D721Med (cell line): ENCODE data around the gene DNMBP.

Experiments
- DNase-seq: peaks from one replicate; pipeline ENCODE4 v3.0.0; 2011; ENCODE audit warnings: low spot score; ENCODE audit not compliant: insufficient read length
- FAIRE-seq: peaks from 2 replicates; lab custom pipeline; 2011; peaks lifted over from hg19 to GRCh38; lab: Jason Lieb, UNC
- TF ChIP-seq, protein P1 (sequence below): IDR thresholded peaks from 2 replicates; pipeline ENCODE4 v1.5.1; 2012; ENCODE audit warnings: mild to moderate bottlenecking, control low read depth; ENCODE audit not compliant: insufficient read depth; ENCODE audit errors: missing control alignments

The DNMBP gene

DNA sequence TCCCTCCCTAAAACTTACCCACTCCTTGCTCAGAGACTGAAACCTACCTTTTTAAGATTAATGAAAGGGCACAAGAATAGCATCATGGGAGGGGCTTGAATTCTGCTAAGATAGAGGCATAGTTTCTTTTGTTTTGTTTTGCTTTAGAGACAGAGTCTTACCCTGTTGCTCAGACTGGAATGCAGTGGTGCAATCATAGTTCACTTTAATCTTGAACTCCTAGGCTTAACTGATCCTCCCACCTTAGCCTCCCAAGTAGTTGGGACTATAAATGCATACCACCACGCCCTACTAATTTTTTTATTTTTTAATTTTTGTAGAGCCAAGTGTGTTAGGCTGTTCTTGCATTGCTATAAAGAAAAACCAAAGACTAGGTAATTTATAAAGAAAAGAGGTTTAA lies 17.7 kb upstream of the DNMBP start:
- DNase-seq, result no peak
- no peak for FAIRE-seq
- TF ChIP-seq, protein P1, sequence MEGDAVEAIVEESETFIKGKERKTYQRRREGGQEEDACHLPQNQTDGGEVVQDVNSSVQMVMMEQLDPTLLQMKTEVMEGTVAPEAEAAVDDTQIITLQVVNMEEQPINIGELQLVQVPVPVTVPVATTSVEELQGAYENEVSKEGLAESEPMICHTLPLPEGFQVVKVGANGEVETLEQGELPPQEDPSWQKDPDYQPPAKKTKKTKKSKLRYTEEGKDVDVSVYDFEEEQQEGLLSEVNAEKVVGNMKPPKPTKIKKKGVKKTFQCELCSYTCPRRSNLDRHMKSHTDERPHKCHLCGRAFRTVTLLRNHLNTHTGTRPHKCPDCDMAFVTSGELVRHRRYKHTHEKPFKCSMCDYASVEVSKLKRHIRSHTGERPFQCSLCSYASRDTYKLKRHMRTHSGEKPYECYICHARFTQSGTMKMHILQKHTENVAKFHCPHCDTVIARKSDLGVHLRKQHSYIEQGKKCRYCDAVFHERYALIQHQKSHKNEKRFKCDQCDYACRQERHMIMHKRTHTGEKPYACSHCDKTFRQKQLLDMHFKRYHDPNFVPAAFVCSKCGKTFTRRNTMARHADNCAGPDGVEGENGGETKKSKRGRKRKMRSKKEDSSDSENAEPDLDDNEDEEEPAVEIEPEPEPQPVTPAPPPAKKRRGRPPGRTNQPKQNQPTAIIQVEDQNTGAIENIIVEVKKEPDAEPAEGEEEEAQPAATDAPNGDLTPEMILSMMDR, result no peak

DNA sequence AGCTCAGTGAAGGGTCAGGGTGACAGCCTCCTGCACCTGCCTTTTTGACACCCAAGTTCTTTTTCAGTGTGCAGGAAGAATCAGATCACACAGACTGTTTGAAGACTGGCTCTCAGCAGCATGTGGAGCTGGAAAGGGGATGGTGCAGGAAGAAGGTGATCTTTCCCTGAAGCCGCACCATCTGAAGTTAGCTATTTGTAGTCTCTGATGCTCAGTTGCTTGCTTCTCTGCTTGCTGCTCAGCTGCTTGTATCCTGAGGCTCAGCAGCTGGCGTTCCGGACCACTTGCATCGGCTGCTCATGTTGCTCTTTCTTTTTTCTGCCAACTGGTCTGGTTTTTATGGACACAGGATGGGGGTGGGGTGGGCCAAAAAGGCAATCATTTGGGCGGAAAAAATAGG lies 15.8 kb upstream of the DNMBP start:
- no peak for DNase-seq
- TF ChIP-seq, protein P1, result no peak
- no peak for FAIRE-seq

DNA sequence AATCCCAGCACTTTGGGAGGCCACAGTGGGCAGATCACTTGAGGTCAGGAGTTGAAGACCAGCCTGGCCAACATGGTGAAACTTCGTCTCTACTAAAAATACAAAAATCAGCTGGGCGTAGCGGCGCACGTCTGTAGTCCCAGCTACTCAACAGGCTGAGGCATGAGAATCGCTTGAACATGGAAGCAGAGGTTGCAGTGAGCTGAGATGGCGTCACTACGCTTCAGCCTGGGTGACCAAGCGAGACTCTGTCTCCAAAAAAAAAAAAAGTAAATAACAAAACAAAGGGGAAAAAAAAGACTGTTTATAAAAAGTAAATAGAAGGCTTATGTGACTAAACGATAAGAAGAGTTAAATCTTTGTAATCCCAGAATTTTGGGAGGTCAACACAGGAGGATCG lies 15.0 kb upstream of the DNMBP start:
- TF ChIP-seq, protein P1, result no peak
- no peak for DNase-seq
- no peak for FAIRE-seq

DNA sequence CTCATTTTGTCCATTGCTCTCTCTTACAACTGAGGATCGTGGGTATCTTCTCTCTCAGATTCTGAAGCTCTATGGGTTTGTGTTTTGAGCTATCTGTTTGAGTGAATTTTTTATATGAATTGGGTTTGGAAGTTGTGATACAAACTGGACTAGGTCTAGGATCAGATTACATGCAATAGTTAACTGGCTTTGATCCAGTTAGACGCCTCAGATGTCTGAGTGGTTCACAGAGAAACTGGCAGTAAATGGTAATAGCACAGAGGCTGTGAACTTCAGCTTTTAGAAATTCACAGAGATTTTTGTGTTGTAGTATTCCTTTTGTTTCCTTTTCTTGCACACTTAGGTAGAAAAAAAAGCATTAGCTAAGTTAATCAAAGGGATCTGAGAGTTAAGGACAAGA lies 12.7 kb upstream of the DNMBP start:
- no peak for FAIRE-seq
- TF ChIP-seq, protein P1, result no peak
- DNase-seq, result no peak

DNA sequence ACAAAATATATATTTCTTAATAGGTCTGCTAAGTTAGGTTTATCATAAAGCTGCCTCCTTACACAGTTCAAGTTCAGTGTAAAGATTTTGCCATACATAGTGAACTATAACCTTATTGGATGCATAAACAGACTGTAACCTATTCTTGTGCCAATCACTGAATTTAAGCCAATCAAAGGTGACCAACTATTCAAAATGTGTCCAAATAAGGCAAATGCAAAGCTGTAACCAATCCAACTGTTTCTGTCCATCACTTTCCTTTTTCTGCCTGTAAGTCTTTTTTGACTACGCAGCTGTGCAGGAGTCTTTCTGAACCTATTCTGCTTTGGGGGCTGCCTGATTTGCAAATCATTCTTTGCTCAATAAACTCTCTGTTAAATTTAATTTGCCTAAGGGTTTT lies 11.6 kb upstream of the DNMBP start:
- TF ChIP-seq, protein P1, result no peak
- no peak for DNase-seq
- FAIRE-seq, result no peak

DNA sequence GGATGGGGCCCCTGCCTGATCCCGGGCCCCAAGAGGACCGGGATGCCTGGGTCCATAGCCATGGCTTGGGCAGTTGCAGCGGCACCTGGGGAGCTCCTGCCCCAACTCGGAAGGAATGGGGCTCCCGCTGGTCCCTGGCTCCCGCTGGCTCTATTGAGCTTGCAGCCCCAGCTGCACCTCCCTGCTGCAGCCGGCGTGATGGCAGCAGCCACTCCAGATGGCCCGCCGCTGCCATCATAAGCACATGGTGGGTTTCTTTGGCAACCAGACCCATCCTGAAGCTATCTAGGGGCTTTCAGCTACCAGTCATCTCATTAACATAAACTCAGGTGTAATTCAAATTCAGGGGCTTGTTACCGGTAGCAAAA lies 11.1 kb upstream of the DNMBP start:
- TF ChIP-seq, protein P1, result no peak
- DNase-seq (no peak), FAIRE-seq (no peak)

DNA sequence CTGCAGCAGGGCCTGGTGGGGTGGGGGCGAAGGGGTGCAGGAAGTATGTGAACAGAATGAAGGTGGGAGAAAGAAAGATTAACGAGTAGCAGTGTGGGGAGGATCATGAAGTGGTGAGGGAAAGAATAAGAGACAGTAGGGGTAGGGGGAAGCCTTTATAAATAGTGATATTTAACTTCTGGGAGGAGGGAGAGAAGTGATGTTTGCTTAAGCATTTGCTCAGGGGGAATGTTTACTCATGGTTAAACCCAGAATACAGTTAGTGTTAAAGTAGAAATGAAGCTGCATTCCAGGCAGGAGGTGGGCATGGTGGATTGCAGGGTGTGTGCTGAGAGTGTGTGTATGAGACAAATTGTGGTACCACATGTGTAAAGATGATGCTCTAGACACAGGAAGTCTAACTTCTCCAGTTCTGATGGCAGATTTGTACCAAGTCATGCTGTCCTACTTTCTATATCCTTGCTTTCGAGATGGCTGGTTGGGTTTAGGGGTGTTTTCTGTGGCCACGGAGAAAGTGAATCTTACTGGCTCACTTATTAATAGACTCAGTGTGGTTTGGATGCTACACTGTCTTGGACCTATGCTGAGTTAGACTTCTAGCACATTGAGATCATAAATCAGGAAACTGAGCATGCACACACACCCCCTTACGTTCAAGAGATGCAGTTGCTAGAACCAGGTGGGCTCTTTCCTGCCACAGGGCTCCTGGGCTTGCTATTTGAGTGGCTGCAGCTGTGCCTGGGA lies 10.6 kb upstream of the DNMBP start:
- DNase-seq (no peak), FAIRE-seq (no peak)
- TF ChIP-seq, protein P1, result no peak
